HEK293 (cell line): ENCODE measurements around the gene OR2V2.
A peak's percentile ranks its signal among the peaks of the same experiment; 100 is the strongest.
"Not testable (repeated sequence)": the region's sequence is repeated elsewhere in the genome, so short reads cannot be mapped to it uniquely, and the experiment has no call there.

Source experiments
- CTCF ChIA-PET: fragments of 350-600 bp; formaldehyde crosslinking; extraction: SDS; loops from one replicate; lab custom pipeline; 2021; ENCODE audit warnings: antibody characterized with exemption; lab: Yijun Ruan, JAX
- POLR2A ChIA-PET: fragments of 300-600 bp; formaldehyde crosslinking; extraction: SDS; loops from one replicate; lab custom pipeline; 2020; ENCODE audit warnings: antibody characterized with exemption, inconsistent platforms; lab: Yijun Ruan, JAX
- H3K27ac ChIP-seq: fragments of 200-500 bp; sonication (Bioruptor generic); 2 replicates; pipeline ENCODE4 v1.5.1; 2014; ENCODE audit warnings: low read depth, low read length, control low read depth, inconsistent platforms; ENCODE audit errors: extremely low read depth
- H3K36me3 ChIP-seq, 2 experiments: fragments of 200-500 bp in 1 of 2; sonication (Bioruptor generic) in 1 of 2; 1 replicate in 1 of 2; 2 replicates in 1 of 2; pipeline ENCODE4 v1.5.1; 2014 to 2017; ENCODE audit warnings: inconsistent platforms in 2 of 2, low read length in 2 of 2; ENCODE audit not compliant: control insufficient read depth in 2 of 2, insufficient read depth in 1 of 2
- H3K4me1 ChIP-seq: fragments of 200-500 bp; sonication (Bioruptor generic); 2 replicates; pipeline ENCODE4 v1.5.1; 2014; ENCODE audit warnings: mild to moderate bottlenecking, low read length, inconsistent platforms; ENCODE audit not compliant: control insufficient read depth, insufficient read depth
- H3K4me3 ChIP-seq: 2 replicates; pipeline ENCODE4 v1.5.1; 2011; ENCODE audit warnings: low read depth, mild to moderate bottlenecking, control low read depth, low read length, moderate library complexity
- H3K9me3 ChIP-seq: fragments of 200-500 bp; sonication (Bioruptor generic); 2 replicates; pipeline ENCODE4 v1.5.1; 2014; ENCODE audit warnings: low read depth, low read length, inconsistent platforms; ENCODE audit not compliant: control insufficient read depth, insufficient read depth
- BCL11B ChIP-seq: fragments of 450-650 bp; formaldehyde crosslinking; IDR thresholded peaks from 2 replicates; pipeline ENCODE4 v1.5.1; 2016; ENCODE audit warnings: low read depth, missing biosample characterization, missing genetic modification characterization
- GLIS2 ChIP-seq: fragments of 450-650 bp; formaldehyde crosslinking; IDR thresholded peaks from 2 replicates; pipeline ENCODE4 v1.5.1; 2016; ENCODE audit warnings: missing biosample characterization, missing genetic modification characterization
- HOXA7 ChIP-seq: sonication (generic); formaldehyde crosslinking; IDR thresholded peaks from 2 replicates; pipeline ENCODE4 v1.8.1; 2022; ENCODE audit warnings: missing genetic modification reagents, borderline replicate concordance
- SCRT2 ChIP-seq: fragments of 450-650 bp; formaldehyde crosslinking; IDR thresholded peaks from 2 replicates; pipeline ENCODE4 v1.5.1; 2016; ENCODE audit warnings: missing biosample characterization, missing genetic modification characterization
- ZBTB1 ChIP-seq: fragments of 450-650 bp; formaldehyde crosslinking; IDR thresholded peaks from 2 replicates; pipeline ENCODE4 v1.5.1; 2016; ENCODE audit warnings: missing biosample characterization, missing genetic modification characterization
- ZBTB17 ChIP-seq: fragments of 450-650 bp; formaldehyde crosslinking; IDR thresholded peaks from 2 replicates; pipeline ENCODE4 v1.5.1; 2016; ENCODE audit warnings: missing biosample characterization, missing genetic modification characterization
- ZBTB20 ChIP-seq: fragments of 450-650 bp; formaldehyde crosslinking; IDR thresholded peaks from 2 replicates; pipeline ENCODE4 v1.5.1; 2016; ENCODE audit warnings: missing biosample characterization, missing genetic modification characterization
- ZBTB26 ChIP-seq: fragments of 450-650 bp; formaldehyde crosslinking; optimal IDR thresholded peaks from 2 replicates; pipeline ENCODE3; 2016; ENCODE audit warnings: missing biosample characterization, mild to moderate bottlenecking, missing genetic modification characterization
- ZBTB44 ChIP-seq: fragments of 450-650 bp; IDR thresholded peaks from 2 replicates; pipeline ENCODE4 v1.5.1; 2018; ENCODE audit warnings: missing biosample characterization, mild to moderate bottlenecking, missing genetic modification characterization
- ZBTB8A ChIP-seq: fragments of 450-650 bp; formaldehyde crosslinking; IDR thresholded peaks from 2 replicates; pipeline ENCODE4 v1.5.1; 2016; ENCODE audit warnings: missing biosample characterization, missing genetic modification characterization
- ZFHX2 ChIP-seq: fragments of 450-650 bp; formaldehyde crosslinking; conservative IDR thresholded peaks from 2 replicates; pipeline ENCODE4 v1.5.1; 2016; ENCODE audit warnings: missing biosample characterization, missing genetic modification characterization
- ZFP3 ChIP-seq: fragments of 450-650 bp; formaldehyde crosslinking; IDR thresholded peaks from 2 replicates; pipeline ENCODE4 v1.5.1; 2016; ENCODE audit warnings: low read depth, missing biosample characterization, missing genetic modification characterization
- ZFP41 ChIP-seq: fragments of 450-650 bp; formaldehyde crosslinking; IDR thresholded peaks from 2 replicates; pipeline ENCODE4 v1.5.1; 2016; ENCODE audit warnings: missing biosample characterization, missing genetic modification characterization, borderline replicate concordance
- ZNF112 ChIP-seq: fragments of 450-650 bp; formaldehyde crosslinking; IDR thresholded peaks from 2 replicates; pipeline ENCODE4 v1.5.0; 2017; ENCODE audit warnings: missing biosample characterization, missing genetic modification characterization
- ZNF114 ChIP-seq: fragments of 450-650 bp; formaldehyde crosslinking; IDR thresholded peaks from 2 replicates; pipeline ENCODE4 v1.5.0; 2017; ENCODE audit warnings: missing biosample characterization, missing genetic modification characterization
- ZNF132 ChIP-seq: fragments of 450-650 bp; formaldehyde crosslinking; IDR thresholded peaks from 2 replicates; pipeline ENCODE4 v1.5.1; 2017; ENCODE audit warnings: missing biosample characterization, missing genetic modification characterization, borderline replicate concordance
- ZNF16 ChIP-seq: fragments of 450-650 bp; formaldehyde crosslinking; IDR thresholded peaks from 2 replicates; pipeline ENCODE4 v1.5.1; 2016; ENCODE audit warnings: low read depth, missing biosample characterization, missing genetic modification characterization
- ZNF341 ChIP-seq: fragments of 450-650 bp; formaldehyde crosslinking; IDR thresholded peaks from 2 replicates; pipeline ENCODE4; 2016; ENCODE audit warnings: low read depth, missing biosample characterization, missing genetic modification characterization
- ZNF366 ChIP-seq: fragments of 450-650 bp; formaldehyde crosslinking; conservative IDR thresholded peaks from 2 replicates; pipeline ENCODE4 v1.5.1; 2016; ENCODE audit warnings: missing biosample characterization, missing genetic modification characterization
- ZNF501 ChIP-seq: fragments of 450-650 bp; formaldehyde crosslinking; IDR thresholded peaks from 2 replicates; pipeline ENCODE4 v1.5.1; 2016; ENCODE audit warnings: missing biosample characterization, missing genetic modification characterization
- ZNF514 ChIP-seq: fragments of 450-650 bp; formaldehyde crosslinking; IDR thresholded peaks from 2 replicates; pipeline ENCODE4 v1.5.1; 2016; ENCODE audit warnings: missing biosample characterization, missing genetic modification characterization
- ZNF521 ChIP-seq: fragments of 450-650 bp; formaldehyde crosslinking; IDR thresholded peaks from 2 replicates; pipeline ENCODE4 v1.5.1; 2017; ENCODE audit warnings: missing biosample characterization, mild to moderate bottlenecking, missing genetic modification characterization
- ZNF555 ChIP-seq: fragments of 450-650 bp; formaldehyde crosslinking; conservative IDR thresholded peaks from 2 replicates; pipeline ENCODE4 v1.5.1; 2017; ENCODE audit warnings: missing biosample characterization, mild to moderate bottlenecking, missing genetic modification characterization, inconsistent platforms
- ZNF600 ChIP-seq: fragments of 450-650 bp; formaldehyde crosslinking; IDR thresholded peaks from 2 replicates; pipeline ENCODE4 v1.5.1; 2016; ENCODE audit warnings: missing biosample characterization, missing genetic modification characterization

OR2V2 gene

GRCh38 chr5:181100121-181100875, 47.1 kb upstream of the OR2V2 start:
- POLR2A ChIA-PET = no interaction called here
- CTCF ChIA-PET = interaction anchor here (1.9 kb wide), 1 partner anchor 68 kb away, joined by 6 read pairs; no protein-coding TSS in a partner anchor

GRCh38 chr5:181101030-181101641, 46.2 kb upstream of the OR2V2 start:
- POLR2A ChIA-PET, H3K9me3 ChIP-seq, H3K4me1 ChIP-seq, H3K36me3 ChIP-seq, CTCF ChIA-PET, H3K27ac ChIP-seq: not testable (repeated sequence)
- H3K4me3 ChIP-seq = peak overlapping the region; percentile 31

More at GRCh38 chr5:181100121-181100875, 47.1 kb upstream of the OR2V2 start:
- no peaks in the 10 kb centered on the region for H3K36me3 ChIP-seq
- TF ChIP-seq ZBTB1 (tag by site-specific recombination) = no peak
- TF ChIP-seq ZFP41 (tag by site-specific recombination) = no peak
- peak; percentile 75 for TF ChIP-seq ZBTB17 (tag by site-specific recombination)
- no peak for TF ChIP-seq ZNF555
- TF ChIP-seq ZNF114 (tag by site-specific recombination) = no peak
- TF ChIP-seq ZNF366 (tag by site-specific recombination) = peak; percentile 24; the same call in 1 of the 2 replicates
- no peak for TF ChIP-seq HOXA7 (CRISPR knock-in tag)
- no peak for TF ChIP-seq GLIS2 (tag by site-specific recombination)
- TF ChIP-seq ZNF600 (tag by site-specific recombination) = peak; percentile 54; the same call in 1 of the 2 replicates
- TF ChIP-seq SCRT2 (tag by site-specific recombination) = peak; percentile 37; the same call in 1 of the 2 replicates
- peak; percentile 58 for TF ChIP-seq ZBTB26 (tag by site-specific recombination)
- no peak for TF ChIP-seq ZNF112 (tag by site-specific recombination)
- no peak for TF ChIP-seq ZNF521 (tag by site-specific recombination)
- peak; percentile 87 for TF ChIP-seq ZNF341
- peak; percentile 51; the same call in 1 of the 2 replicates for TF ChIP-seq ZBTB20 (tag by site-specific recombination)
- TF ChIP-seq ZNF132 (tag by site-specific recombination) = no peak
- no peak for TF ChIP-seq ZNF501
- 0 out of 2 replicates have a peak, but pooled peaks have one; percentile 9 for TF ChIP-seq ZBTB44 (tag by site-specific recombination)
- no peak for TF ChIP-seq ZNF16 (tag by site-specific recombination)
- peak; percentile 22; the same call in 1 of the 2 replicates for TF ChIP-seq ZFHX2 (tag by site-specific recombination)
- TF ChIP-seq ZNF514 = no peak
- peak; percentile 45; the same call in 1 of the 2 replicates for TF ChIP-seq ZBTB8A (tag by site-specific recombination)
- TF ChIP-seq ZFP3 (tag by site-specific recombination) = no peak
- TF ChIP-seq BCL11B = 0 out of 2 replicates have a peak, but pooled peaks have one; percentile 14
- no peaks in the 10 kb centered on the region for H3K4me1 ChIP-seq
- no peak overlapping the region for H3K27ac ChIP-seq
- H3K9me3 ChIP-seq = no peaks in the 10 kb centered on the region
- H3K4me3 ChIP-seq = peak overlapping the region; percentile 20

- H3K4me3 ChIP-seq, POLR2A ChIA-PET, H3K4me1 ChIP-seq, H3K36me3 ChIP-seq, H3K9me3 ChIP-seq, H3K27ac ChIP-seq, CTCF ChIA-PET: not testable (repeated sequence)
These were observed 45.3 kb upstream of the OR2V2 start for GRCh38 chr5:181101930-181102674.
